ENCODE results near the gene INPP5E. TPM values are rescaled to one million over a fixed set of nuclear protein-coding genes. Genes with fewer than 3 reads are reported as not detected.

Gene INPP5E
- total RNA-seq, 1 donor from 2014 or later: 13.2 TPM

DNA sequence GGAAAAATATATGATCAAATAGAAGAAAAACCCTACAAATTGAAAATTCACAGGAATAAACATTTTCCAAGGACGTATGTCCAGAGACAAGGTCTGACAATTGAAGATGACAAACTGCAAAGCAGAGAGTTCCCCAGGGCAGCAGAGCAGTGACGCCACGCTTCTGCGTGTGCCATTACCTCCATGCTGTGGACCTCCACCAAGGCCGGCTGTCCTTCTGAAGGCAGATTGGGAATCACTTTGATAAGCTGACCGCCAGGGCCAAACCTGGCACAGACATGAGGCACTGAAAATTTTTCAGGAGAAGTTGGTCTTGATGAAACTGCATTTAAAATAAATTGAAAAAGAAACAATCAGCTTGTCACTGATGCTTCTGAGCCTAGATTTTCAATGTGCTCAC, 24.6 kb upstream of the INPP5E start:
- H3K36me3 Mint-ChIP-seq (ENCODE audit: low read depth): peaks cover 37% of the 10 kb centered on the region
- H3K4me3 Mint-ChIP-seq (ENCODE audit: unreplicated experiment): no peak overlapping the region
- TF ChIP-seq, protein P1, sequence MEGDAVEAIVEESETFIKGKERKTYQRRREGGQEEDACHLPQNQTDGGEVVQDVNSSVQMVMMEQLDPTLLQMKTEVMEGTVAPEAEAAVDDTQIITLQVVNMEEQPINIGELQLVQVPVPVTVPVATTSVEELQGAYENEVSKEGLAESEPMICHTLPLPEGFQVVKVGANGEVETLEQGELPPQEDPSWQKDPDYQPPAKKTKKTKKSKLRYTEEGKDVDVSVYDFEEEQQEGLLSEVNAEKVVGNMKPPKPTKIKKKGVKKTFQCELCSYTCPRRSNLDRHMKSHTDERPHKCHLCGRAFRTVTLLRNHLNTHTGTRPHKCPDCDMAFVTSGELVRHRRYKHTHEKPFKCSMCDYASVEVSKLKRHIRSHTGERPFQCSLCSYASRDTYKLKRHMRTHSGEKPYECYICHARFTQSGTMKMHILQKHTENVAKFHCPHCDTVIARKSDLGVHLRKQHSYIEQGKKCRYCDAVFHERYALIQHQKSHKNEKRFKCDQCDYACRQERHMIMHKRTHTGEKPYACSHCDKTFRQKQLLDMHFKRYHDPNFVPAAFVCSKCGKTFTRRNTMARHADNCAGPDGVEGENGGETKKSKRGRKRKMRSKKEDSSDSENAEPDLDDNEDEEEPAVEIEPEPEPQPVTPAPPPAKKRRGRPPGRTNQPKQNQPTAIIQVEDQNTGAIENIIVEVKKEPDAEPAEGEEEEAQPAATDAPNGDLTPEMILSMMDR (IDR thresholded peaks at IDR 0.05): no peak
- H3K27ac Mint-ChIP-seq (ENCODE audit: unreplicated experiment): no peak overlapping the region
- H3K4me1 Mint-ChIP-seq (ENCODE audit: low read depth): no peaks in the 10 kb centered on the region
- H3K9me3 Mint-ChIP-seq (ENCODE audit: low read depth): no peaks in the 10 kb centered on the region
- no peak for DNase-seq (ENCODE audit: low spot score)
- no peaks in the 10 kb centered on the region for H3K27me3 Mint-ChIP-seq (ENCODE audit: low read depth)

DNA sequence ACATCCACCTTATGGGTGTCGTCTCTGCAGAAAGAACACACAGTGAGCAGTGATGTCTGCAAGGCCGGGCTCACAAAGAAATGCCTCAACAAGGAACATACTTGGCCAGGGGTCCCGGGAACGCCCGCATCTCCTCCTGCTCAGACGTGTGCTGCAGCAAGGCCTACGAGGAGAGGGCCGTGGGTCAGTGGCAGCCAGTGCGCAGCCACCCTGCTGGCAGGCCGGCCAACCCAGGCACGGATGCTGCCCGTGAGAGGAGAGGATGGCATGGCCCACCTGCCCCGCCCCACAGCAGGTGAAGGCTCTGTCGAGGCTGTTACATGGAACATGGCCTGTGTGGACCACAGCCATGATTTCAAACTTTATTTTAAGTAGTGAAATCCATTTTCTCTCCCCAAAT, 23.9 kb upstream of the INPP5E start:
- H3K4me1 Mint-ChIP-seq (ENCODE audit: low read depth): no peaks in the 10 kb centered on the region
- no peaks in the 10 kb centered on the region for H3K9me3 Mint-ChIP-seq (ENCODE audit: low read depth)
- DNase-seq (ENCODE audit: low spot score): no peak
- H3K36me3 Mint-ChIP-seq (ENCODE audit: low read depth): peaks cover 41% of the 10 kb centered on the region
- TF ChIP-seq, protein P1 (IDR thresholded peaks at IDR 0.05): no peak
- no peaks in the 10 kb centered on the region for H3K27me3 Mint-ChIP-seq (ENCODE audit: low read depth)
- H3K27ac Mint-ChIP-seq (ENCODE audit: unreplicated experiment): no peak overlapping the region
- no peak overlapping the region for H3K4me3 Mint-ChIP-seq (ENCODE audit: unreplicated experiment)

DNA sequence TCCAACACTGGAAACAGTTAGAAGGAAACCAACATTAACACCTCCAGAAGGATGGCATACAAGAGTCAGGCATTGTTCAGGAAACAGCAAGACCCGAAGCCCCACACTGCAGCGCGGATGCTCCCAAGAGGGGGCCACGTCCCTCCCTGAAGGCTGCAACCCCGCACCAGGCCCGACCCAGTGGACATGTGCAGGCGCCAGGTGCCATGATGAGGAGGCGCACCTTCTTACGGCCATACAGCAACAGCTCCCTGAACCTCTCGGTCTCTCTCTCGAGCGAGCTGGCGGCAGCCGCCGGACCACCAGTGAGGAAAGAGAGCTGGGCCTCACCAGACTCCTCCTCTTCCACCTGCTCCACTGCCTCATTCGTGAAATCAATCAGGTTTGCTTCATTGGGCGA, 23.0 kb upstream of the INPP5E start:
- H3K4me1 Mint-ChIP-seq (ENCODE audit: low read depth): no peaks in the 10 kb centered on the region
- H3K9me3 Mint-ChIP-seq (ENCODE audit: low read depth): no peaks in the 10 kb centered on the region
- H3K27ac Mint-ChIP-seq (ENCODE audit: unreplicated experiment): no peak overlapping the region
- H3K4me3 Mint-ChIP-seq (ENCODE audit: unreplicated experiment): no peak overlapping the region
- TF ChIP-seq, protein P1 (IDR thresholded peaks at IDR 0.05): no peak
- no peak for DNase-seq (ENCODE audit: low spot score)
- peaks cover 45% of the 10 kb centered on the region for H3K36me3 Mint-ChIP-seq (ENCODE audit: low read depth)
- no peaks in the 10 kb centered on the region for H3K27me3 Mint-ChIP-seq (ENCODE audit: low read depth)

GRCh38 chr9:136460772-136461325, 21.2 kb upstream of the INPP5E start:
- Mint-ChIP-seq H3K27ac (ENCODE audit: unreplicated experiment) (no peak overlapping the region), H3K27me3 (ENCODE audit: low read depth) (no peaks in the 10 kb centered on the region), H3K4me1 (ENCODE audit: low read depth) (no peaks in the 10 kb centered on the region), H3K36me3 (ENCODE audit: low read depth) (peaks cover 46% of the 10 kb centered on the region), H3K9me3 (ENCODE audit: low read depth) (no peaks in the 10 kb centered on the region), H3K4me3 (ENCODE audit: unreplicated experiment) (no peak overlapping the region)
- TF ChIP-seq, protein P1 (IDR thresholded peaks at IDR 0.05): no peak
- no peak for DNase-seq (ENCODE audit: low spot score)

DNA sequence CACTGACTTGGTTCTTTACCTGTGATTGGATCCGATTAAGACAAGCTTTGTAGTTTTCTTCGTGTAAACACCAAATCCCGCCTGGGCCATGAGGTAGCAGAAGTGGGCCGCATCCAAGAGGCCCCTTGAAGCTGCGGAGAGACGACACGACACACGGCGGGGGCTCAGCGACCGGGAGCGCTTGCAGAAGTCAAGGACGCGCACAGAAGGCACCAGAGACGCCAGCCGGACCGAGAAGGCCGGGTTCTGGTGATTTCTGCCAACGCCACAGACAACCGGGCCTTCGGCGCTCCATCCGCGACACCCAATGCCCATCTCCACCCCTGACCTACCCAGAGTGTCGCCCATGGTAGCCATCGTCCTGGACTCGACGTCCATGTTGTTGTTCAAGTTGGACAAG, 19.8 kb upstream of the INPP5E start:
- Mint-ChIP-seq H3K4me3 (ENCODE audit: unreplicated experiment) (no peak overlapping the region), H3K36me3 (ENCODE audit: low read depth) (peaks cover 43% of the 10 kb centered on the region), H3K27ac (ENCODE audit: unreplicated experiment) (no peak overlapping the region), H3K27me3 (ENCODE audit: low read depth) (no peaks in the 10 kb centered on the region), H3K9me3 (ENCODE audit: low read depth) (no peaks in the 10 kb centered on the region), H3K4me1 (ENCODE audit: low read depth) (no peaks in the 10 kb centered on the region)
- no peak for DNase-seq (ENCODE audit: low spot score)
- TF ChIP-seq, protein P1 (IDR thresholded peaks at IDR 0.05): no peak
